Activated CD4-positive, alpha-beta T cell treated with anti-CD3 and anti-CD28 coated beads, Interleukin-2, amount 10 ng/mL, durations not matched to agents 7 days and 5 days (primary cell): Measurements from ENCODE around the gene PRRX1. TPM values are rescaled to one million over a fixed set of nuclear protein-coding genes. Genes with fewer than 3 reads are reported as not detected.

ENCODE experiments used
- CTCF ChIA-PET: fragments of 350-600 bp; sonication (Branson Sonifier 250); formaldehyde crosslinking; loops from one replicate; lab custom pipeline; 2021; ENCODE audit warnings: antibody characterized with exemption; lab: Charles Lee
- POLR2A ChIA-PET: fragments of 350-600 bp; sonication (Branson Sonifier 250); formaldehyde crosslinking; loops from one replicate; lab custom pipeline; 2021; ENCODE audit warnings: antibody characterized with exemption; lab: Charles Lee
- DNase-seq: peaks from one replicate; pipeline ENCODE4 v3.0.0-alpha.2; 2020
- H3K27ac Mint-ChIP-seq: one replicate; pipeline ENCODE4 v1.8.0; 2021; ENCODE audit warnings: mild to moderate bottlenecking, moderate library complexity, mixed read lengths
- H3K27me3 Mint-ChIP-seq: one replicate; pipeline ENCODE4 v1.8.0; 2021; ENCODE audit warnings: mixed read lengths
- H3K36me3 Mint-ChIP-seq: one replicate; pipeline ENCODE4 v1.8.0; 2021; ENCODE audit warnings: low read depth, mixed read lengths
- H3K4me1 Mint-ChIP-seq: one replicate; pipeline ENCODE4 v1.8.0; 2021; ENCODE audit warnings: mixed read lengths
- H3K4me3 Mint-ChIP-seq: one replicate; pipeline ENCODE4 v1.8.0; 2021; ENCODE audit warnings: mild to moderate bottlenecking, moderate library complexity, mixed read lengths
- H3K9me3 Mint-ChIP-seq: one replicate; pipeline ENCODE4 v1.8.0; 2021; ENCODE audit warnings: mixed read lengths
- total RNA-seq, 2 experiments: library from RNA; stranded (reverse); gene quantifications; one replicate each; pipeline ENCODE4 v1.2.3, GENCODE V29; 2021

PRRX1 gene
- total RNA-seq, 2 experiments from 2014 or later = not detected

DNA sequence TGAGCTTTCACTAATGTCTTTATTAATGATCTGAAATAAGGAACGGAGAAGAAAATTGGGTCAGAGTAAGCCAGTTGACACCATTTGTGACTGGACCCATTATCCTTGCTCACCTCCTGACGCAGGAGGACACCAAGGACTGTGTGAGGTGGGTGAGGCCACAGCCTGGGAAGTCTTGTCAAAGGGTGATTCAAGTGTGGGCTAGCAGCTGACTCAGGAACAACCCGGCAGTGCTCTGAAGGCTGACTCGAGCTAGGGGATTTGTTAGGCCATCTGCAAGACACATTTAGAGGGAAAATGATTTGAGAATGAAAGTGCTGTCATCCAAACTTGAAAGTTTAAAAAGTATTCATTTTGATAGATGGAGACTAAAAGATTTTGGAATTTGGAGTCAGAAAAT is 21.2 kb downstream of the PRRX1 start:
- POLR2A ChIA-PET = no interaction called here

DNA sequence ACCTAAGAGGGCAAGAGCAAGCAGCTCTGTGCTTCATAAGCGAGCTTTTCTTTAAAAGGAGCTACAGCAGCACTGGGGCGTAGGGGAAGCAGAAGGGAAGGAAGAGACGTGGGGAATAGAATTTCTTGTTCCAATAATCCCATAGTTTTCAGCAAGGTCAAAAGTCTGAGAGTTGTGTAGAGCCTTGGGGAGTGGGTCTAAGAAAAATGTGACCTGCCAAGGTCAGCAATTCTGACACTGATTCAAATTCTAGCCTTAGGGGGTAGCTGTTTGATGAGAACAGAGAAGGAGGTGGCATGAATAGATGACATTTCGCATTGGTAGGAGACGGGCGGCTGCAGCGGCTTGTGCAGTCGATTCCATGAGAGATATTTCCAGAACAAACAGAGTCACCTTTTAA is 22.4 kb downstream of the PRRX1 start:
- ChIA-PET CTCF (no interaction called here), POLR2A (no interaction called here)
- no peak overlapping the region for H3K4me3 Mint-ChIP-seq
- H3K36me3 Mint-ChIP-seq = no peaks in the 10 kb centered on the region
- no peaks in the 10 kb centered on the region for H3K4me1 Mint-ChIP-seq
- no peak overlapping the region for H3K27ac Mint-ChIP-seq
- no peaks in the 10 kb centered on the region for H3K9me3 Mint-ChIP-seq
- no peak for DNase-seq
- H3K27me3 Mint-ChIP-seq = peaks cover 13% of the 10 kb centered on the region

More for the DNA sequence above, 21.2 kb downstream of the PRRX1 start:
- H3K4me3 Mint-ChIP-seq = no peak overlapping the region
- no peaks in the 10 kb centered on the region for H3K9me3 Mint-ChIP-seq
- DNase-seq = no peak
- H3K27ac Mint-ChIP-seq = no peak overlapping the region
- no peaks in the 10 kb centered on the region for H3K36me3 Mint-ChIP-seq
- peaks cover 16% of the 10 kb centered on the region for H3K27me3 Mint-ChIP-seq
- CTCF ChIA-PET = interaction anchor here (1.4 kb wide), 1 partner anchor 13 kb away, joined by 4 read pairs; no protein-coding TSS in a partner anchor
- H3K4me1 Mint-ChIP-seq = no peaks in the 10 kb centered on the region

DNA sequence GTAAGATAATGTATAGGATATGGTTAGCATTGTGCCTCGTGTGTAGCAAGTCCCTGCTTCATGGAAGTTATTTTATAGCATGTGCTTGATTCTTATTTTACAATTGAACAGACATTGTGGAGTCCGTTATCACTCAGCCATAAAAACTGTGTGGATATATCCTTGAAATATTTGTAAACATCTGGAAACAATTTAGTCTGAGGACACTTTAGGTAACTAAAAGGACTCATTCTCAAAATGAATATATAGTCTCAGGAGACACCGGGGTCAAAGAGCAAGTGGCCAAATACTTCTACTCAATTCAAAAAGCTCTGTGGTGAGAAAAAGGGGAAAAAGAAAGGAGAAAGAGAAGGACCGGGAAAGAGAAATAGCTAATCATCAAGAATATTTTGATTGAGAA is 23.7 kb downstream of the PRRX1 start:
- ChIA-PET CTCF (no interaction called here), POLR2A (no interaction called here)
- Mint-ChIP-seq H3K27ac (no peak overlapping the region), H3K4me3 (no peak overlapping the region), H3K27me3 (peaks cover 15% of the 10 kb centered on the region), H3K4me1 (no peaks in the 10 kb centered on the region), H3K36me3 (no peaks in the 10 kb centered on the region), H3K9me3 (no peaks in the 10 kb centered on the region)
- no peak for DNase-seq

DNA sequence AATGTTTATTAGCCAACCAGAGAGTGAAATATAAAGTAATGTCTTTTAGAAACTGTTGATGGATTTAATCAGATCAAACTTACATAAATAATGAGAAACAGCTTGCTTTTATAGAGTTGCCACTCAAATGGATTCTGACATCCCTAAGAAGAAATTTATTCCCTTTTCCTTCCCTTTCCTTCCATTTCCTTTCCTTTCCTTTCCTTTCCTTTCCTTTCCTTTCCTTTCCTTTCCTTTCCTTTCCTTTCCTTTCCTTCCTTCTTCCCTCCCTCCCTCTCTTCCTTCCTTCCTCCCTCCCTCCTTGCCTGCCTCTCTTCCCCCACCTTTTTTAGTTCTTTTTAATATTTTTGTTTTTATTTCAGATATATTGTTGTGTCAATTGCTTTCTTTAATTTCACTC is 27.3 kb downstream of the PRRX1 start:
- Mint-ChIP-seq H3K4me1 (no peaks in the 10 kb centered on the region), H3K36me3 (no peaks in the 10 kb centered on the region), H3K27ac (no peak overlapping the region), H3K9me3 (no peaks in the 10 kb centered on the region), H3K27me3 (peaks cover 9% of the 10 kb centered on the region), H3K4me3 (no peak overlapping the region)
- CTCF ChIA-PET = no interaction called here
- no peak for DNase-seq
- POLR2A ChIA-PET = no interaction called here

DNA sequence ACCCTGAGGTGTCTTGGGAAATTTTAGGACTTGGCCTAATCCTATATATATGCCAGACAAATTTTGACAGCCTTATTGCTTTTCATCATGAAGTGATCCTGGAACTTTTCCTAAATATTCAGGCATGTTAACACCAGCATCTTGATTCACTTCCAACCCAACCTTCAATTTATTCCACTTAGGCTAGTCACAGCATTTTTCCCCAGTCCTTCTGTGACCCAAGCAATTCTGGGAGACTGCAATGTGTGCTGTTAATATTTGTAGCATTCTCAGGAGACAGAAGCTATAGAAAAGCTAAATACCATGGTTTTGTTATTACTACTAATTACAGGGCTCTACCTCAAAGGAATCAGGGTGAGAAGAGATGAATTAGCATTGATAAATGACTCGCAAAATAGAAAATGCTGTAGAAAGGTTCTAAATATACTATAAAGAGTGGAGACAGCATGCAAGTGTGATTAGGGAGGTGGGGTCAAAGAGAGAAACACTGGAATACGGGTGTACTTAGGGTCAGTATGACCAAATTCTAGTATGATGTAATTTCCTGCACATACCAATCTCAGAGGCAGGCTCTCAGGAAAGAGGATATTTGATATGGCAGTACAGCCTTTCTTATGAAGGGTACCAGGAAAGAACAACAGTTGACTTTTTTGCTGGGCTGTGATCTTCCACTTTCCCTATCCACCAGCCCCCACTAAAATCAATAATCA is 29.1 kb downstream of the PRRX1 start:
- Mint-ChIP-seq H3K27me3 (peaks cover 4% of the 10 kb centered on the region), H3K27ac (no peak overlapping the region), H3K4me3 (no peak overlapping the region), H3K4me1 (no peaks in the 10 kb centered on the region), H3K36me3 (no peaks in the 10 kb centered on the region), H3K9me3 (no peaks in the 10 kb centered on the region)
- ChIA-PET CTCF (no interaction called here), POLR2A (no interaction called here)
- no peak for DNase-seq

DNA sequence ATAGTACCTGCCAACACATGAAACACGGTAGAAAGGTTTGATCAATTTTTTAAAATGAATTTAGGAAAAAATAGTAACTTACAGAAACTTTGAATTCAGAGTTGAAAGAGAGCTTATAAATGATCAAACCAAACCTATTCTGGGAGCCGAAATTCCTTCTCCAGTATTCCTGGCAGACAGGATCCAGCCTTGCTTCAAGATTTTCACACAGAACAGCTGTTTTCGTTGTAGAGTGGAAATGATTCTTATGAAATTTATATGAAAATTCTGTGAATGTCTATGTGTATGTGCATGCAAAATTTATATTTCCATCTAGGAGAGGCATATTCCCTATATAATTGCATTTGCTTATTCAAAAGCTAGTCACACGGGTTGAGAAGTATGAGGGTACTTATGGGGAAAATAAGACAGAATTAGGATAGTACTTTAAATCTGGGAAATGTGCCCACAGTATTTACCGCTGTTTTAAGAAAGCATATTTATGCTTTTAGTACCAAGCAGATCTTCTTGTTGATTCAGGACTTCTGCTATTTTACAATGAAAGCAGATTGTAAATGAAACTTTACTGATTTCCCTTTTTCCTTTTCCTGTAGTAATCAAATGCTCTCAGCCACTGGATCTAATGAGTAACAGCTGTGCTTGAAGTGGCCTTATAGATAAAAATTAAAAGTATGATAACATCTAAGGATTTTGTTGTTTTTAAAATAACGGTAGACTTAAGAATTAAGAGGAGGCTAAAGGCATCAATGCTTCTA is 30.4 kb downstream of the PRRX1 start:
- Mint-ChIP-seq H3K4me3 (no peak overlapping the region), H3K36me3 (no peaks in the 10 kb centered on the region), H3K4me1 (no peaks in the 10 kb centered on the region), H3K27me3 (peaks cover 6% of the 10 kb centered on the region), H3K27ac (no peak overlapping the region), H3K9me3 (no peaks in the 10 kb centered on the region)
- ChIA-PET POLR2A (no interaction called here), CTCF (no interaction called here)
- no peak for DNase-seq

DNA sequence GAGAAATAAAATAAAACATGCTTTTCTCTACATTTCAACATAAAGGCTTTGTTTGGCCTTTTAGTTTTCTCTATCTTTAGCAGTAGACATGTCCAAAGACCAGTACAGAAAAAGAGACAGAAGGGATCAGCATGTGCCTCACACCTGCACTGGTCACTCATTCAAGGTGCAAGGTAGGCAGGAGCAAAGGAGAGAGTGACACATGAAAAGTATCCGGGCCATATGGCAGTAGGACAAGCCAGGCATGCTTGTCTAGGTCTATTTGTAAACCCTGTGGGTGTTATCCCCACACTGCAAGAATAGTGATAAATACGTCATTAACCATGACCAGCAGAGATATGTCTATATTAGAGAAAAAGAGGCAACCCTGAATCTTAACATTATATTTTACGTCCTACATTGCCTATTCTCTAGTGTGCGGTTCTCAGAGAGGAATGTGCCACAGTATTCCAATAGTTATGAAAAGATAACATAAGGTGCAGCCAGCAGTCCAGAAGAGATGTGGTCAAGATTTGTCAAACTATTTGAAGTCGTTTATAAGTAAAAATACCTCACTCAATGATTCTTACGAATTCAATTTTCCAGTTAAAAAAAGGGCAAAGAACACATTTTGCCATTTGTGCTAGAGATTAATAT is 32.1 kb downstream of the PRRX1 start:
- Mint-ChIP-seq H3K4me3 (no peak overlapping the region), H3K4me1 (no peaks in the 10 kb centered on the region)
- POLR2A ChIA-PET = no interaction called here

DNA sequence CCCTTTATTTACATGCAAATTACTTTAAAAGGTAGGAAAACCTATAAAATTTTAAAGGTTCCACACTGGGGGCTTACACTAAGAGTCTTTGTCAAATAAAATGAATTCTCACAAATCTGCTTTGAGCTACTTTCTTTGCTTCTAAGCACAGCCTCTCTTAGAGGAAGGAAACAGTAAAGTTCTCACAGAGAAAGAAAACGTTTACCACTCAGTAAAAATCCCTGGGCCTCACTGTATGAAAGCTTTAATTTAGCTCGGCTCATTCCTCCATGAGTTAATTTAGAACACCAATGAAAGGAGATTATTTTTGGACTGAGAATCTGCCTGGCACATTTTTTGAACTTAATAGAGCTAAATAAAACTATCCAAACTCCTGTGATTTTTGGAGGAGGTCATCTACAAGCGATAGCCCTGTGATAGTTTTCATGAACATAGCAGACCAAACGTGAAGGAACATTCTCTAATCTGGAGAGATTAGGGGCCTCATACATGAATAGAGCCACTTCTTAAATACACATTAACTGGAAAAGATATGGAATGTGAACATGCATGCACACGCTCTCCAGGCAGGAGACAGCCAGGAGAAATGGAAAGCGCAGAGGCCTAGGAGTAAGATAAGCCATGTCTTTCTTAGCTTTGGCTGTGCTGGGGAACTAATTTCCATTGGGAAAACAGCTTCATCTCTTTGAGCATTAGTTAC is 32.8 kb downstream of the PRRX1 start:
- POLR2A ChIA-PET = no interaction called here
- Mint-ChIP-seq H3K4me1 (no peaks in the 10 kb centered on the region), H3K4me3 (no peak overlapping the region), H3K9me3 (no peaks in the 10 kb centered on the region), H3K27ac (no peak overlapping the region), H3K36me3 (no peaks in the 10 kb centered on the region), H3K27me3 (peaks cover 6% of the 10 kb centered on the region)
- CTCF ChIA-PET = interaction anchor here (0.6 kb wide), 1 partner anchor 154 kb away, joined by 4 read pairs; no protein-coding TSS in a partner anchor
- no peak for DNase-seq

More for the DNA sequence above, 32.1 kb downstream of the PRRX1 start:
- Mint-ChIP-seq H3K27me3 (peaks cover 6% of the 10 kb centered on the region), H3K9me3 (no peaks in the 10 kb centered on the region), H3K36me3 (no peaks in the 10 kb centered on the region), H3K27ac (no peak overlapping the region)
- no peak for DNase-seq
- CTCF ChIA-PET = interaction anchor here (0.6 kb wide), 1 partner anchor 154 kb away, joined by 4 read pairs; no protein-coding TSS in a partner anchor

DNA sequence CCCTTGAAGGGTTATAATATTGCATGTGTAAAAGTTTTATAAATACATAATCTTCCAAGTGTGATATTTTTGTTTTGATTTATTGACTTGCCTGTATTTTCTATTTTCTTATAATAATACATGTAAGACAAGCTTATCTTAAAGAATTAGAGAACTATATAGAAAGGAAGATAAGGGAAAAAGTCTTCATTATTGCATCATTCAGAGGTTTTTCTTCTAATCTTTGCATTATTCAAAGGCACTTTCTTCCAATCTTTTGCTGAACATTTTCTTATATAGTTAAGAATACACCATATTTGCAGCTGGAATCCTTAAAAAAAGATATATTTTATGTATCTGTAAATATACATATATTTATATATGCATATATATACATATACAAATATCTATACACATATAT is 33.4 kb downstream of the PRRX1 start:
- no peak overlapping the region for H3K4me3 Mint-ChIP-seq
- POLR2A ChIA-PET = no interaction called here
- H3K27ac Mint-ChIP-seq = no peak overlapping the region
- CTCF ChIA-PET = no interaction called here
- H3K4me1 Mint-ChIP-seq = no peaks in the 10 kb centered on the region
- DNase-seq = no peak
- H3K27me3 Mint-ChIP-seq = peaks cover 6% of the 10 kb centered on the region
- no peaks in the 10 kb centered on the region for H3K36me3 Mint-ChIP-seq
- H3K9me3 Mint-ChIP-seq = no peaks in the 10 kb centered on the region

DNA sequence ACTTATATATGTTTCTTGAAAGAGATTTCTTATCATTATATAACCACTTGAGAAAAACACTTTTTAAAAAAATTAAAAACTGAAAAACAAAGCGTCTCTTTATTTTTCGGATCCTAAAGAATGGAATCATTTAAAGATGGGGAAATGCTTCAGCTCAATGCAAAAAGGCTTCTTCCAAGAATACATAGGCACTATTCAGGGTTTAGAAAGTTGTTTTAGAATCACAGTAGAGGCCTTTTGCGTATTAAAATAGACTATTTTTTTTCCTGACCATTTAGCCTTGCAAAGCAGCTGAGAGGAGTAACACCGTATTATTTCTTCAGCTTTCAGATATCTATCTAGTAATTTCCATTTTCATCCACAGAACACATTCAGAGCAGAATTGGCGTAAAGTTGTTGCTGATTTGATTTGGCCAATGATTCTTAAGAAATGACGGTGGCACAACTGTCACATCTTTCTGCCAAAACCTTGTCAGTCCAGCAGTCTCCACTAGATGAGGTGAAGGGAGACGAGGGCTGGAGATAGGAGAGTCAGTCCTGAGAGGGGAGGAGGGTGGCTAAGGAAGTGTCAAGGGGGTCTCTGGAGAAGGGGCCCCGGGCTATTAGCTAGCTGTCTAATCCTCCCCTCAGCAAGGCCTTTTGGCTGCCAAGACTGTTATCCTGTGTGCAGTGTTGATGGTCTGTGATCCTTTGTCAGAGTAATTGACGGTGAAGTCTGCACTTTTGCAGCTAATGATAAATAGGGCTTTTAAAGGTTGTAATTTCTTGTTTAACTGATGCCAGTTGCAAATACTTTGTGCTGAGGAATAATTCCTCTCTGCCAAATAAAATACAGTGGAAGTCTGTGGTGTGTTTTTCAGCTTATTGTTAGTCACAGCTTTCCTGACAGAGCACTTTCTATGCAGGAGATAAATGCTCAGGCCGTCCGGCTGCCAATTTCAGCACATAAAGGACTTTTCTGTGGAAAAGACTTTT is 34.7 kb downstream of the PRRX1 start:
- Mint-ChIP-seq H3K4me3 (no peak overlapping the region), H3K27ac (no peak overlapping the region), H3K4me1 (no peaks in the 10 kb centered on the region), H3K9me3 (no peaks in the 10 kb centered on the region), H3K27me3 (peaks cover 4% of the 10 kb centered on the region), H3K36me3 (no peaks in the 10 kb centered on the region)
- ChIA-PET CTCF (no interaction called here), POLR2A (no interaction called here)
- no peak for DNase-seq

DNA sequence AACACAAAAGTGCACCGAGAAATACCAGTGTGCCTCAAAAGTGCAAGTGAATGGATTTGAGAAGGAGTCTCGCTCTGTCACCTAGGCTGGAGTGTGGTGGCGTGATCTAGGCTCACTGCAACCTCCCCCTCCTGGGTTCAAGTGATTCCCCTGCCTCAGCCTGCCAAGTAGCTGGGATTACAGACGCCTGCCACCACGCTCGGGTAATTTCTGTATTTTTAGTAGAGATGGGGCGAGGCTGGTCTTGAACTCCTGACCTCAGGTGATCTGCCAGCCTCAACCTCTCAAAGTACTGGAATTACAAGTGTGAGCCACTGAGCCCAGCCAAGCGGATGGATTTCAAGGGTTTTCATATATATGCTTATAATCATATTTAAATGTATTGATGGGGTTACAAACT is 35.8 kb downstream of the PRRX1 start:
- no peak for DNase-seq
- POLR2A ChIA-PET = no interaction called here
- H3K4me3 Mint-ChIP-seq = no peak overlapping the region

More for the DNA sequence above, 35.8 kb downstream of the PRRX1 start:
- H3K27me3 Mint-ChIP-seq = peaks cover 4% of the 10 kb centered on the region
- H3K4me1 Mint-ChIP-seq = no peaks in the 10 kb centered on the region
- H3K9me3 Mint-ChIP-seq = no peaks in the 10 kb centered on the region
- no peaks in the 10 kb centered on the region for H3K36me3 Mint-ChIP-seq
- H3K27ac Mint-ChIP-seq = no peak overlapping the region
- CTCF ChIA-PET = no interaction called here
